Measurements from ENCODE around the gene FBXO34. TPM values are rescaled to one million over a fixed set of nuclear protein-coding genes. Genes with fewer than 3 reads are reported as not detected.
"Not testable (repeated sequence)": the region's sequence is repeated elsewhere in the genome, so short reads cannot be mapped to it uniquely, and the experiment has no call there.

Gene FBXO34
- total RNA-seq, 6 experiments from 2014 or later: 6.2 to 10.3 (median 8.7) TPM

DNA sequence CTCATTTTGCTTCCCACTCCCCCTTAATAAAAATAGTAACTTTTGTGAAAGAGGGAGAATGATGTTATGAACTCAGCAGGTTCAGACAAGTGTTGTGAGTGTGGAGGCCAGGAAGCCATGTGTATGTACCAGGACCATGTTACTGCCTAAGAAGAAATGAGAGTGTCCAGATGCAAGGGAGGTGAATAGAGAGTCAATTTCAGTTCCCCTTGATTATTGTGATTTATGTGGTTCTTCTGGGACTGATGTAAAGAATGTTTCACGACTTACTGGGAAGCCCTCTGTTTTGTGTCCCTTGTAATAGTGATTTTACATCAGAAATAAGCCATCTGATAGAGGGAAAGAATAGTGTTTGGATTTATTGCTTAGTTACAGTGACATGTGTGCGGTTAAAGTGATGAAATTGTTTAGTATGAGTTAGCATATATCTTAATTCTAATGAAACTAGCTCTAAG is 32.5 kb downstream of the FBXO34 start:
- no peak for DNase-seq
- intact Hi-C loops (cut with DNase I): no loop called here
- WGBS (ENCODE audit: insufficient coverage, low coverage, low lambda C conversion rate, missing lambda C conversion rate): 72% methylated on average over 2 of the region's 2 CpGs
- Histone ChIP-seq H3K4me1 (no peaks in the 10 kb centered on the region), H3K27me3 (no peaks in the 10 kb centered on the region), H3K27ac (no peak overlapping the region), H3K36me3 (no peaks in the 10 kb centered on the region), H3K9me3 (no peaks in the 10 kb centered on the region), H3K4me3 (no peak overlapping the region)
- peak in 1 of 4 donors; percentile 24 for ATAC-seq
- TF ChIP-seq POLR2A (IDR thresholded peaks at IDR 0.05): no peak
- TF ChIP-seq, protein P1, sequence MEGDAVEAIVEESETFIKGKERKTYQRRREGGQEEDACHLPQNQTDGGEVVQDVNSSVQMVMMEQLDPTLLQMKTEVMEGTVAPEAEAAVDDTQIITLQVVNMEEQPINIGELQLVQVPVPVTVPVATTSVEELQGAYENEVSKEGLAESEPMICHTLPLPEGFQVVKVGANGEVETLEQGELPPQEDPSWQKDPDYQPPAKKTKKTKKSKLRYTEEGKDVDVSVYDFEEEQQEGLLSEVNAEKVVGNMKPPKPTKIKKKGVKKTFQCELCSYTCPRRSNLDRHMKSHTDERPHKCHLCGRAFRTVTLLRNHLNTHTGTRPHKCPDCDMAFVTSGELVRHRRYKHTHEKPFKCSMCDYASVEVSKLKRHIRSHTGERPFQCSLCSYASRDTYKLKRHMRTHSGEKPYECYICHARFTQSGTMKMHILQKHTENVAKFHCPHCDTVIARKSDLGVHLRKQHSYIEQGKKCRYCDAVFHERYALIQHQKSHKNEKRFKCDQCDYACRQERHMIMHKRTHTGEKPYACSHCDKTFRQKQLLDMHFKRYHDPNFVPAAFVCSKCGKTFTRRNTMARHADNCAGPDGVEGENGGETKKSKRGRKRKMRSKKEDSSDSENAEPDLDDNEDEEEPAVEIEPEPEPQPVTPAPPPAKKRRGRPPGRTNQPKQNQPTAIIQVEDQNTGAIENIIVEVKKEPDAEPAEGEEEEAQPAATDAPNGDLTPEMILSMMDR (IDR thresholded peaks at IDR 0.05): no peak

DNA sequence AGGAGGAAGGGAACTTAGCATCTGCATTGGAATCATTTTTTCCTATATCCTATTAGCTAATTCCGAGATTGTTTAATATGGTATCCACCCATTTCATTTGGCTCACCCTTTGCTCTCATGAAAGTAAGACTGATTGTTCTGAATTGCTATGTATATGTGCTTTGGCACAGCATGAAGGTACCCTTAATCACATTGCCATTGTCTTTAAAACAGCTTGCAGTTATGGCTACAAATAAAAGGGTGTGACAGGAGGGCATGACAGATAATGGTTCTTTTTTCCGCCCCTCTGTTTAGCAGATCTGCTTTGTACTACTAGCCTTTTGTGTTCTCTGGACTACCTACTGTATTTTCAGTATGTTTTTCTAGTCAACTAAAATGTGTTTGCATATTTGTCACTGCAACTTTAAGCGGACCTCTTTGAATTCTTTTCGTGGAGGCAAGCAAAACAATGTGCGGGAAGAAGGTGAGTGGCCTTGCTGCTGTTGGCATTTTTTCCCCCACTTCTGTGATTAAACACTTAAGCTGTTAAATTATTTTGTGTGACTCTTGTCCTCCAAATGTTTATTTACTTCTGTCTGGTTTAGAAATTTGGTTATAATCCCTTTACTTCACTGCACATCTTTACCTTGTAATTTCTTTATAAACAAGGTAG is 35.8 kb downstream of the FBXO34 start:
- no peak for ATAC-seq

DNA sequence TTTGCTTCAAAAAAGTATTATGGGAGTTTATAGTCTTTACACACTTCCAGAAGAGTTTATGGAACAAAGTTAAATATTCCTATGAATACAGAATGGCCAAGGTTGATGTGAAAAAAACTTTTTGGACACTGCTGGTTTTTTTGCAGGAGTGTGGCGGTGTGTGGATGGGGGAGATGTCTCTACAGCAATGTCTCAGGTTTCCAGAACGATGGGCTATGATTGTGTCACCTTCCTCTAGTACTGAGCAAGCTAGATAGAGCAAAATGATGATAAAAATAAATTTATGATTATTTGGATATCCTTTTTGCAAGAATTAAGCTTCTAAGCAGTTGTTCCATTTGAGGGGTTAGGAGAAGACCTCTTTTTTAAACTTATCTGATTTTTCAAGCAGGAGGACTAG is 37.9 kb downstream of the FBXO34 start:
- intact Hi-C loops (cut with DNase I): no loop called here
- H3K9me3 ChIP-seq: no peaks in the 10 kb centered on the region
- no peaks in the 10 kb centered on the region for H3K27me3 ChIP-seq
- ATAC-seq: no peak
- no peaks in the 10 kb centered on the region for H3K36me3 ChIP-seq
- DNase-seq: no peak
- WGBS (ENCODE audit: insufficient coverage, low coverage, low lambda C conversion rate, missing lambda C conversion rate): 78% methylated on average over 2 of the region's 2 CpGs
- H3K4me3 ChIP-seq: no peak overlapping the region
- no peak for TF ChIP-seq POLR2A (IDR thresholded peaks at IDR 0.05)
- TF ChIP-seq, protein P1 (IDR thresholded peaks at IDR 0.05): no peak
- no peaks in the 10 kb centered on the region for H3K4me1 ChIP-seq
- H3K27ac ChIP-seq: no peak overlapping the region

More for the DNA sequence above, 35.8 kb downstream of the FBXO34 start:
- Histone ChIP-seq H3K36me3 (no peaks in the 10 kb centered on the region), H3K27me3 (no peaks in the 10 kb centered on the region), H3K9me3 (no peaks in the 10 kb centered on the region), H3K27ac (no peak overlapping the region), H3K4me1 (no peaks in the 10 kb centered on the region), H3K4me3 (no peak overlapping the region)
- TF ChIP-seq POLR2A (IDR thresholded peaks at IDR 0.05): no peak
- TF ChIP-seq, protein P1 (IDR thresholded peaks at IDR 0.05): no peak
- intact Hi-C loops (cut with DNase I): no loop called here
- WGBS (ENCODE audit: insufficient coverage, low coverage, low lambda C conversion rate, missing lambda C conversion rate): 52% methylated on average over 5 of the region's 5 CpGs
- no peak for DNase-seq

DNA sequence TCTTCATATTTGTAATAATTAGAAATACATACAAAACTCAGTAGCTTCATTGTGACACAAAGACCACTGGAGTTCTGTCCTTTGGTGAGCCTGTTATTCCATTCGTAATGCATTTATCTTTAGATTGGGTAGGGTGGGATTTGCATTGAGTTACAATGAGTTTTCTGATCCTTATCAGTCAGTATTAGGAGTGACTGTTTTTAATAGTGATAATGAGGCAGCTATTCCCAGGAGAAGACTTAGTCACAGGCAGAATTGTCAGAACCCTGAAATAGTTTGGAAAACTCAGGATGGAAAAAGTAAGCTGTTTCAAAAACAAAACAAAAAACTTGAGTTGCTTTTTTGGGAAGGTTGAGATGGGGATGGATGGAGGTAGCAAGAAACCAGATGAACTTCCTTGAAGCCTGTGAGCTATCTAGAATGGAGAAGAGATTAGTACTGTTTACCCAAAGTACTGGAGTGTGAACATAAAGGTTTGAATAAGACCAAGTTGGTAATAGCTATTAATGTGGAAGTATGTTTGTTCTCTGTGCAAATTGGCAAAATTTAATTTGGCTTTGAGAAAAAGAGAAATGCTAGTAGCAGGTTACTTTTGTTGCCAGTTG is 38.6 kb downstream of the FBXO34 start:
- no peaks in the 10 kb centered on the region for H3K4me1 ChIP-seq
- intact Hi-C loops (cut with DNase I): no loop called here
- H3K27me3 ChIP-seq: no peaks in the 10 kb centered on the region
- no peaks in the 10 kb centered on the region for H3K9me3 ChIP-seq
- H3K36me3 ChIP-seq: no peaks in the 10 kb centered on the region
- TF ChIP-seq POLR2A (IDR thresholded peaks at IDR 0.05): no peak
- TF ChIP-seq, protein P1 (IDR thresholded peaks at IDR 0.05): no peak
- DNase-seq: no peak
- no peak overlapping the region for H3K27ac ChIP-seq
- no peak for ATAC-seq
- no peak overlapping the region for H3K4me3 ChIP-seq
- WGBS (ENCODE audit: insufficient coverage, low coverage, low lambda C conversion rate, missing lambda C conversion rate): 86% methylated on average over 1 of the region's 1 CpG

DNA sequence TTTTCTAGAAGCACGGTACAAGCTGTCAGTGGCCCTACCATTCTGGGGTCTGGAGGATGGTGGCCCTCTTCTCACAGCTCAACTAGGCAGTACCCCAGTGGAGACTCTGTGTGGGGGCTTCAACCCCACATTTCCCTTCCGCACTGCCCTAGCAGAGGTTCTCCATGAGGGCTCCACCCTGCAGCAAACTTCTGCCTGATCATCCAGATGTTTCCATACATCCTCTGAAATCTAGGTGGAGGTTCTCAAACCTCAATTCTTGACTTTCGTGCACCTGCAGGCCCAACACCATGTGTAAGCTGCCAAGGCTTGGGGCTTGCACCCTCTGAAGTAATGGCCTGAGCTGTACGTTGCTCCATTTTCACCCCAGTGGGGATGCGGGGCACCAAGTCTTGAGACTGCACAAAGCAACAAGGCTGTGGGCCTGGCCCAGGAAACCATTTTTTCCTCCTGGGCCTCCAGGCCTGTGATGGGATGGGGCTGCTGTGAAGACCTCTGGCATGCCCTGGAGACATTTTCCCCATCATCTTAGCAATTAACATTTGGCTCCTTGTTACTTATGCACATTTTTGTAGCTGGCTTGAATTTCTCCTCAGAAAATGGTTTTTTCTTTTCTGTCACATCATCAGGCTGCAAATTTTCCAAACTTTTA is 41.3 kb downstream of the FBXO34 start:
- H3K4me3 ChIP-seq; H3K27me3 ChIP-seq; DNase-seq; intact Hi-C loops (cut with DNase I); H3K9me3 ChIP-seq; H3K27ac ChIP-seq; H3K4me1 ChIP-seq; H3K36me3 ChIP-seq; ATAC-seq: not testable (repeated sequence)
- no CpG with 5 or more reads among the region's 5 CpGs for WGBS (ENCODE audit: insufficient coverage, low coverage, low lambda C conversion rate, missing lambda C conversion rate)
